HepG2 (cell line): ENCODE measurements around the gene RARA.

ENCODE experiments used
- ATF3 ChIP-seq: sonication (generic); formaldehyde crosslinking; IDR thresholded peaks from 2 replicates; pipeline ENCODE4 v1.4.0; 2020; ENCODE audit warnings: missing genetic modification reagents
- CBFB ChIP-seq: sonication (generic); formaldehyde crosslinking; IDR thresholded peaks from 2 replicates; pipeline ENCODE4 v1.4.0; 2020; ENCODE audit warnings: missing genetic modification reagents
- FOSL1 ChIP-seq: sonication (generic); formaldehyde crosslinking; IDR thresholded peaks from 2 replicates; pipeline ENCODE4 v1.9.0; 2021; ENCODE audit warnings: missing genetic modification reagents, borderline replicate concordance
- POLR2AphosphoS5 ChIP-seq: IDR thresholded peaks from 2 replicates; pipeline ENCODE4 v1.6.1; 2012; ENCODE audit warnings: low read depth, low read length
- RNF2 ChIP-seq: fragments of 450-650 bp; conservative IDR thresholded peaks from 2 replicates; pipeline ENCODE4 v1.6.1; 2016; ENCODE audit warnings: low read depth
- ZNF512 ChIP-seq: sonication (generic); formaldehyde crosslinking; IDR thresholded peaks from 2 replicates; pipeline ENCODE4 v1.4.0; 2020; ENCODE audit warnings: mild to moderate bottlenecking, missing genetic modification reagents

DNA sequence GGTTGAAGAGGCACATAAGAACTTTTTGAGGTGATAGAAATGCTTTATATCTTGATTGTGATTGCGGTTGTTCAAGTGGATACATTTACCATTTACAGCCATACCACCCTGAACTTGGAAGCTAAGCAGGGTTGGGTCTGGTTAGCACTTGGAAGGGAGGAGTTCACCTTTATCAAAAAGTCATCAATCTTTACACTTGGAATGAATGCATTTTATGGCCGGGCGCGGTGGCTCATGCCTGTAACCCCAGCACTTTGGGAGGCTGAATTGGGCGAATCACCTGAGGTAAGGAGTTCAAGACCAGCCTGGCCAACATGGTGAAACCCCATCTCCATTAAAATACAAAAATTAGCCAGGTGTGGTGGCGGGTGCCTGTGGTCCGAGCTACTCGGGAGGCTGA, 65.0 kb downstream of the RARA start:
- no peak for TF ChIP-seq ZNF512
- no peak for TF ChIP-seq POLR2AphosphoS5
- TF ChIP-seq RNF2 = no peak
- no peak for TF ChIP-seq CBFB (CRISPR knock-in tag)
- no peak for TF ChIP-seq FOSL1
- no peak for TF ChIP-seq ATF3 (CRISPR knock-in tag)
